ENCODE measurements around the gene PNPLA4.
A peak's percentile ranks its signal among the peaks of the same experiment; 100 is the strongest.

PNPLA4 gene

GRCh38 chrX:7925867-7926472, 1.2 kb downstream of the PNPLA4 start:
- H3K4me3 ChIP-seq (replicated peaks; ENCODE audit: low read depth, low read length), result no peak overlapping the region
- peak; percentile 77 for DNase-seq (ENCODE audit: low read depth)
- TF ChIP-seq CTCF (IDR thresholded peaks at IDR 0.05; ENCODE audit: low read length, missing control alignments), result peak; percentile 74

- no peak for DNase-seq (ENCODE audit: low read depth)
- no peak overlapping the region for H3K4me3 ChIP-seq (replicated peaks; ENCODE audit: low read depth, low read length)
- no peak for TF ChIP-seq CTCF (IDR thresholded peaks at IDR 0.05; ENCODE audit: low read length, missing control alignments)
These were observed 5.5 kb downstream of the PNPLA4 start for GRCh38 chrX:7921750-7922149.

GRCh38 chrX:7908821-7909220, 18.4 kb downstream of the PNPLA4 start:
- TF ChIP-seq CTCF (IDR thresholded peaks at IDR 0.05; ENCODE audit: low read length, missing control alignments), result no peak
- DNase-seq (ENCODE audit: low read depth), result no peak
- H3K4me3 ChIP-seq (replicated peaks; ENCODE audit: low read depth, low read length), result no peak overlapping the region

GRCh38 chrX:7904562-7904961, 22.7 kb downstream of the PNPLA4 start:
- DNase-seq (ENCODE audit: low read depth), result peak; percentile 1
- H3K4me3 ChIP-seq (replicated peaks; ENCODE audit: low read depth, low read length), result no peak overlapping the region
- TF ChIP-seq CTCF (IDR thresholded peaks at IDR 0.05; ENCODE audit: low read length, missing control alignments), result no peak

GRCh38 chrX:7891928-7892327, 35.3 kb downstream of the PNPLA4 start:
- H3K4me3 ChIP-seq (replicated peaks; ENCODE audit: low read depth, low read length), result no peak overlapping the region
- no peak for TF ChIP-seq CTCF (IDR thresholded peaks at IDR 0.05; ENCODE audit: low read length, missing control alignments)
- DNase-seq (ENCODE audit: low read depth), result peak; percentile 1

GRCh38 chrX:7889680-7890079, 37.5 kb downstream of the PNPLA4 start:
- no peak overlapping the region for H3K4me3 ChIP-seq (replicated peaks; ENCODE audit: low read depth, low read length)
- DNase-seq (ENCODE audit: low read depth), result peak; percentile 0
- no peak for TF ChIP-seq CTCF (IDR thresholded peaks at IDR 0.05; ENCODE audit: low read length, missing control alignments)

GRCh38 chrX:7889135-7889534, 38.1 kb downstream of the PNPLA4 start:
- no peak for DNase-seq (ENCODE audit: low read depth)
- TF ChIP-seq CTCF (IDR thresholded peaks at IDR 0.05; ENCODE audit: low read length, missing control alignments), result no peak
- no peak overlapping the region for H3K4me3 ChIP-seq (replicated peaks; ENCODE audit: low read depth, low read length)
